HepG2 (cell line): ENCODE data around the gene GADD45GIP1. TPM values are rescaled to one million over a fixed set of nuclear protein-coding genes. Genes with fewer than 3 reads are reported as not detected.
A peak's percentile ranks its signal among the peaks of the same experiment; 100 is the strongest.

ENCODE experiments used
- AGO2 ChIP-seq: fragments of 200-400 bp; formaldehyde crosslinking; optimal IDR thresholded peaks from 2 replicates; pipeline ENCODE3; 2017; ENCODE audit warnings: mild to moderate bottlenecking, low read depth, low read length, moderate library complexity
- AHR ChIP-seq: IDR thresholded peaks from 2 replicates; pipeline ENCODE4 v1.6.1; 2018; ENCODE audit warnings: missing genetic modification reagents, missing compliant biosample characterization
- ARID2 ChIP-seq: sonication (generic); formaldehyde crosslinking; IDR thresholded peaks from 2 replicates; pipeline ENCODE4 v1.8.1; 2022; ENCODE audit warnings: mild to moderate bottlenecking, missing genetic modification reagents, borderline replicate concordance
- CBX5 ChIP-seq: sonication (generic); formaldehyde crosslinking; IDR thresholded peaks from 2 replicates; pipeline ENCODE4 v1.4.0; 2020; ENCODE audit warnings: missing genetic modification reagents, borderline replicate concordance
- CENPX ChIP-seq: sonication (generic); formaldehyde crosslinking; IDR thresholded peaks from 2 replicates; pipeline ENCODE4 v1.9.0; 2021; ENCODE audit warnings: mild to moderate bottlenecking, missing genetic modification reagents, moderate library complexity
- DNMT1 ChIP-seq: sonication (generic); formaldehyde crosslinking; IDR thresholded peaks from 2 replicates; pipeline ENCODE4 v1.5.1; 2020; ENCODE audit warnings: mild to moderate bottlenecking, missing genetic modification reagents
- EZH2 ChIP-seq: conservative IDR thresholded peaks from 2 replicates; pipeline ENCODE4 v1.6.1; 2012; ENCODE audit warnings: mild to moderate bottlenecking, low read depth, low read length, moderate library complexity
- FOXO4 ChIP-seq: sonication (generic); formaldehyde crosslinking; conservative IDR thresholded peaks from 2 replicates; pipeline ENCODE4 v1.8.1; 2023; ENCODE audit warnings: missing genetic modification reagents
- HNRNPLL ChIP-seq: fragments of 200-400 bp; formaldehyde crosslinking; IDR thresholded peaks from 2 replicates; pipeline ENCODE4 v1.6.1; 2017; ENCODE audit warnings: mild to moderate bottlenecking, low read depth, low read length; ENCODE audit not compliant: poor library complexity, severe bottlenecking
- MAFG ChIP-seq: sonication (generic); formaldehyde crosslinking; IDR thresholded peaks from 2 replicates; pipeline ENCODE4 v1.5.1; 2020; ENCODE audit warnings: mild to moderate bottlenecking, missing genetic modification reagents
- MTA1 ChIP-seq: sonication (generic); formaldehyde crosslinking; IDR thresholded peaks from 2 replicates; pipeline ENCODE4 v1.4.0; 2020; ENCODE audit warnings: missing genetic modification reagents, mild to moderate bottlenecking, borderline replicate concordance
- U2AF1 ChIP-seq: fragments of 200-400 bp; formaldehyde crosslinking; optimal IDR thresholded peaks from 2 replicates; pipeline ENCODE3; 2017; ENCODE audit warnings: mild to moderate bottlenecking, low read depth, low read length
- ZFP90 ChIP-seq: sonication (generic); formaldehyde crosslinking; IDR thresholded peaks from 2 replicates; pipeline ENCODE4 v1.8.0; 2022; ENCODE audit warnings: missing genetic modification reagents, mild to moderate bottlenecking, inconsistent platforms, borderline replicate concordance
- ZNF256 ChIP-seq: sonication (generic); formaldehyde crosslinking; conservative IDR thresholded peaks from 2 replicates; pipeline ENCODE4 v1.4.0; 2020; ENCODE audit warnings: missing genetic modification reagents
- ZNF552 ChIP-seq: sonication (generic); formaldehyde crosslinking; IDR thresholded peaks from 2 replicates; pipeline ENCODE4 v1.9.0; 2022; ENCODE audit warnings: missing genetic modification reagents, mild to moderate bottlenecking, borderline replicate concordance
- ZNF766 ChIP-seq: sonication (generic); formaldehyde crosslinking; IDR thresholded peaks from 2 replicates; pipeline ENCODE4 v1.5.0; 2020; ENCODE audit warnings: missing genetic modification reagents, borderline replicate concordance
- ZSCAN21 ChIP-seq: sonication (generic); formaldehyde crosslinking; IDR thresholded peaks from 2 replicates; pipeline ENCODE4 v1.8.0; 2022; ENCODE audit warnings: mild to moderate bottlenecking, missing genetic modification reagents, moderate library complexity, borderline replicate concordance
- ZZZ3 ChIP-seq: sonication (generic); formaldehyde crosslinking; IDR thresholded peaks from 2 replicates; pipeline ENCODE4 v1.4.0; 2020; ENCODE audit warnings: missing genetic modification reagents, mild to moderate bottlenecking, borderline replicate concordance
- polyA plus RNA-seq, 8 experiments: library from polyadenylated mRNA; depleted of rRNA in 3 of 8; stranded (reverse) in 7 of 8; unstranded in 1 of 8; fragments of >200 nt; fragmentation: Illumina TruSeq in 4 of 8; extraction: Trizol in 4 of 8; gene quantifications; 2 replicates each; pipeline versions ENCODE4 v1.2.1 to v1.2.3, GENCODE V29; 2011 to 2016; ENCODE audit warnings: low read depth in 4 of 8, missing spikeins in 1 of 8, mixed read lengths in 1 of 8; ENCODE audit not compliant: insufficient read depth in 1 of 8
- total RNA-seq, 5 experiments: library from RNA; depleted of rRNA; stranded (reverse); fragments of >200 nt; fragmentation: Illumina TruSeq; extraction: Trizol; gene quantifications; 2 replicates each; pipeline ENCODE4 v1.2.3, GENCODE V29; 2016; ENCODE audit warnings: low read depth in 1 of 5
- TF ChIP-seq, protein P1 (sequence below): sonication (generic); formaldehyde crosslinking; IDR thresholded peaks from 2 replicates; pipeline ENCODE4 v1.5.0; 2020; ENCODE audit warnings: missing genetic modification reagents, mild to moderate bottlenecking, borderline replicate concordance
- TF ChIP-seq, protein P2 (sequence below): IDR thresholded peaks from 2 replicates; pipeline ENCODE4 v1.6.1; 2016; ENCODE audit warnings: low read depth, missing genetic modification reagents, missing compliant biosample characterization
- TF ChIP-seq, protein P3 (sequence below): sonication (generic); formaldehyde crosslinking; IDR thresholded peaks from 2 replicates; pipeline ENCODE4 v1.4.0; 2020; ENCODE audit warnings: mild to moderate bottlenecking, missing genetic modification reagents

GADD45GIP1 gene
- total and polyA plus RNA-seq, 2 of the 13 experiments (the other 11 are each of a cell fraction or from before 2014, with no cell fraction given) = 24.6 to 30.7 TPM

DNA sequence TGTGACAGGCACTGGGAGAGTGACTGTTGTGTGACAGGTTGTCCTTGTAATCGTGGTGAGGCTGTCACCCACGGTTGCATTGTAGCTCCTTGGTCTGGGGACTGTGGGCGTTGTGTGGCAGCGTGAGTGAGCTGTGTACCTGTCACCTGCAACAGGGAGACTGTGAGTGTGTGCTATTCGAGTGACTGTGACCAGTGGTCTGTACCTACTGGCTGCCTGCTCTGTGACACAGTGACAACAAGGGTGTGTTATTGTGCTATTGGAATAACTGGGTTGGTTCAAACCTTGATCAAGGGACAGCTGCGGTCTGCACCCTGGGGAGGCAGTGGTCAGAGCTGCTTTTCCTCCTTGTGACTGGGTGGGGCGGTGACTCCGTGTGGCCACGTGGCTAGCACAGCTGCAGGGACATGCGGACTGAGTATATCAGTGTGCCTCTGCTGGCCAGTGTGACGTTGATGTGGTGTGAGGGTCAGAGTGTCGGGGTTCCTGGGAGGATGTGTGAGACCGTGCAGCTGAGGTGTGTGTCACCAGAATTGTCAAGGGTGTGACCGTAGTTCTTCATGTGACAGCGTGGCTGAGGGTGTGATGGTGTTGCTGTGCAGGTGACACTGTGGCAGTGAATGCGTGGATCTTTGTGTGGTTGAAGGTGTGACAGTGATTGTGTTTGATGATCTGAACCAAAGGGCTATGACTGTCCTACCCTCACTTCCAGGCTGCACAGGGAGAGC is 28.2 kb upstream of the GADD45GIP1 start (continued):
- TF ChIP-seq, protein P1, sequence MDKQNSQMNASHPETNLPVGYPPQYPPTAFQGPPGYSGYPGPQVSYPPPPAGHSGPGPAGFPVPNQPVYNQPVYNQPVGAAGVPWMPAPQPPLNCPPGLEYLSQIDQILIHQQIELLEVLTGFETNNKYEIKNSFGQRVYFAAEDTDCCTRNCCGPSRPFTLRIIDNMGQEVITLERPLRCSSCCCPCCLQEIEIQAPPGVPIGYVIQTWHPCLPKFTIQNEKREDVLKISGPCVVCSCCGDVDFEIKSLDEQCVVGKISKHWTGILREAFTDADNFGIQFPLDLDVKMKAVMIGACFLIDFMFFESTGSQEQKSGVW = no peak
- TF ChIP-seq CBX5 (CRISPR knock-in tag) = no peak
- TF ChIP-seq, protein P2, sequence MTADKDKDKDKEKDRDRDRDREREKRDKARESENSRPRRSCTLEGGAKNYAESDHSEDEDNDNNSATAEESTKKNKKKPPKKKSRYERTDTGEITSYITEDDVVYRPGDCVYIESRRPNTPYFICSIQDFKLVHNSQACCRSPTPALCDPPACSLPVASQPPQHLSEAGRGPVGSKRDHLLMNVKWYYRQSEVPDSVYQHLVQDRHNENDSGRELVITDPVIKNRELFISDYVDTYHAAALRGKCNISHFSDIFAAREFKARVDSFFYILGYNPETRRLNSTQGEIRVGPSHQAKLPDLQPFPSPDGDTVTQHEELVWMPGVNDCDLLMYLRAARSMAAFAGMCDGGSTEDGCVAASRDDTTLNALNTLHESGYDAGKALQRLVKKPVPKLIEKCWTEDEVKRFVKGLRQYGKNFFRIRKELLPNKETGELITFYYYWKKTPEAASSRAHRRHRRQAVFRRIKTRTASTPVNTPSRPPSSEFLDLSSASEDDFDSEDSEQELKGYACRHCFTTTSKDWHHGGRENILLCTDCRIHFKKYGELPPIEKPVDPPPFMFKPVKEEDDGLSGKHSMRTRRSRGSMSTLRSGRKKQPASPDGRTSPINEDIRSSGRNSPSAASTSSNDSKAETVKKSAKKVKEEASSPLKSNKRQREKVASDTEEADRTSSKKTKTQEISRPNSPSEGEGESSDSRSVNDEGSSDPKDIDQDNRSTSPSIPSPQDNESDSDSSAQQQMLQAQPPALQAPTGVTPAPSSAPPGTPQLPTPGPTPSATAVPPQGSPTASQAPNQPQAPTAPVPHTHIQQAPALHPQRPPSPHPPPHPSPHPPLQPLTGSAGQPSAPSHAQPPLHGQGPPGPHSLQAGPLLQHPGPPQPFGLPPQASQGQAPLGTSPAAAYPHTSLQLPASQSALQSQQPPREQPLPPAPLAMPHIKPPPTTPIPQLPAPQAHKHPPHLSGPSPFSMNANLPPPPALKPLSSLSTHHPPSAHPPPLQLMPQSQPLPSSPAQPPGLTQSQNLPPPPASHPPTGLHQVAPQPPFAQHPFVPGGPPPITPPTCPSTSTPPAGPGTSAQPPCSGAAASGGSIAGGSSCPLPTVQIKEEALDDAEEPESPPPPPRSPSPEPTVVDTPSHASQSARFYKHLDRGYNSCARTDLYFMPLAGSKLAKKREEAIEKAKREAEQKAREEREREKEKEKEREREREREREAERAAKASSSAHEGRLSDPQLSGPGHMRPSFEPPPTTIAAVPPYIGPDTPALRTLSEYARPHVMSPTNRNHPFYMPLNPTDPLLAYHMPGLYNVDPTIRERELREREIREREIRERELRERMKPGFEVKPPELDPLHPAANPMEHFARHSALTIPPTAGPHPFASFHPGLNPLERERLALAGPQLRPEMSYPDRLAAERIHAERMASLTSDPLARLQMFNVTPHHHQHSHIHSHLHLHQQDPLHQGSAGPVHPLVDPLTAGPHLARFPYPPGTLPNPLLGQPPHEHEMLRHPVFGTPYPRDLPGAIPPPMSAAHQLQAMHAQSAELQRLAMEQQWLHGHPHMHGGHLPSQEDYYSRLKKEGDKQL (CRISPR knock-in tag) = no peak
- TF ChIP-seq ZNF552 = no peak
- TF ChIP-seq ZSCAN21 (CRISPR knock-in tag) = no peak; the same call in 1 of the 2 replicates
- no peak for TF ChIP-seq FOXO4 (CRISPR knock-in tag)
- no peak for TF ChIP-seq ZNF256 (CRISPR knock-in tag)
- TF ChIP-seq DNMT1 = peak; percentile 35; the same call in 1 of the 2 replicates
- no peak for TF ChIP-seq AGO2
- TF ChIP-seq HNRNPLL = no peak
- TF ChIP-seq CENPX = no peak
- TF ChIP-seq ARID2 (CRISPR knock-in tag) = no peak
- TF ChIP-seq MAFG (CRISPR knock-in tag) = no peak
- TF ChIP-seq ZNF766 (CRISPR knock-in tag) = no peak
- no peak for TF ChIP-seq ZZZ3 (CRISPR knock-in tag)
- TF ChIP-seq, protein P3, sequence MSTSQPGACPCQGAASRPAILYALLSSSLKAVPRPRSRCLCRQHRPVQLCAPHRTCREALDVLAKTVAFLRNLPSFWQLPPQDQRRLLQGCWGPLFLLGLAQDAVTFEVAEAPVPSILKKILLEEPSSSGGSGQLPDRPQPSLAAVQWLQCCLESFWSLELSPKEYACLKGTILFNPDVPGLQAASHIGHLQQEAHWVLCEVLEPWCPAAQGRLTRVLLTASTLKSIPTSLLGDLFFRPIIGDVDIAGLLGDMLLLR (CRISPR knock-in tag) = peak; percentile 83
- TF ChIP-seq AHR (CRISPR knock-in tag) = 0 out of 2 replicates have a peak, but pooled peaks have one; percentile 72
- no peak for TF ChIP-seq MTA1 (CRISPR knock-in tag)
- TF ChIP-seq U2AF1 = no peak
- no peak for TF ChIP-seq EZH2
- TF ChIP-seq ZFP90 (CRISPR knock-in tag) = no peak
